GM12873 (cell line): ENCODE data around the gene CDIP1.
A peak's percentile ranks its signal among the peaks of the same experiment; 100 is the strongest.

Experiments used
- TF ChIP-seq, protein P1 (sequence below): IDR thresholded peaks from 2 replicates; pipeline ENCODE4 v1.5.1; 2012; ENCODE audit warnings: low read depth, mild to moderate bottlenecking, moderate library complexity, low read length, control low read depth; ENCODE audit not compliant: insufficient read depth; ENCODE audit errors: missing control alignments

CDIP1 gene

GRCh38 chr16:4519274-4520058 is 19.1 kb downstream of the CDIP1 start:
- TF ChIP-seq, protein P1, sequence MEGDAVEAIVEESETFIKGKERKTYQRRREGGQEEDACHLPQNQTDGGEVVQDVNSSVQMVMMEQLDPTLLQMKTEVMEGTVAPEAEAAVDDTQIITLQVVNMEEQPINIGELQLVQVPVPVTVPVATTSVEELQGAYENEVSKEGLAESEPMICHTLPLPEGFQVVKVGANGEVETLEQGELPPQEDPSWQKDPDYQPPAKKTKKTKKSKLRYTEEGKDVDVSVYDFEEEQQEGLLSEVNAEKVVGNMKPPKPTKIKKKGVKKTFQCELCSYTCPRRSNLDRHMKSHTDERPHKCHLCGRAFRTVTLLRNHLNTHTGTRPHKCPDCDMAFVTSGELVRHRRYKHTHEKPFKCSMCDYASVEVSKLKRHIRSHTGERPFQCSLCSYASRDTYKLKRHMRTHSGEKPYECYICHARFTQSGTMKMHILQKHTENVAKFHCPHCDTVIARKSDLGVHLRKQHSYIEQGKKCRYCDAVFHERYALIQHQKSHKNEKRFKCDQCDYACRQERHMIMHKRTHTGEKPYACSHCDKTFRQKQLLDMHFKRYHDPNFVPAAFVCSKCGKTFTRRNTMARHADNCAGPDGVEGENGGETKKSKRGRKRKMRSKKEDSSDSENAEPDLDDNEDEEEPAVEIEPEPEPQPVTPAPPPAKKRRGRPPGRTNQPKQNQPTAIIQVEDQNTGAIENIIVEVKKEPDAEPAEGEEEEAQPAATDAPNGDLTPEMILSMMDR: no peak

- TF ChIP-seq, protein P1: peak; percentile 68
These were observed 20.5 kb downstream of the CDIP1 start for GRCh38 chr16:4517812-4518680.

- TF ChIP-seq, protein P1: no peak
These were observed 22.9 kb downstream of the CDIP1 start for GRCh38 chr16:4515611-4516233.

DNA sequence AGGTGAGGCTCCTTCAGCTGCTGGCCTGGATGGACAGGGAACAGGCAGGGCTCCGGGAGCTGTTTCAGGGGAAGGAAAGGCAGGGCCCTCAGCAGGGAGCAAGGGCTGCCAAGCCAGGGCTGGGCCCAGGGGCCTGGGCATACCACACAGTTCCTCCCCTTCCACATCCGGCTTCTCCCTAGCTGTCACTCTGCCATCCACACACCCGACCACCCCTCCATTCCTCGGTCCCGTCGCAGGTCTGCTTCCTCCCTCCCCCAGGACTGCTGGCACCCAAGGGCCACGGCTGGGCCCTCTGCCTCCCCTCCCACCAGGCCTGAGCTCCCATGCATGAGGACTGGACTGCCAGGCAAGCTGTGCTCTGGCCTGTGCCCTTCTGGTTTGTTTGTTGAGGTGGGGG is 24.0 kb downstream of the CDIP1 start:
- TF ChIP-seq, protein P1: no peak

DNA sequence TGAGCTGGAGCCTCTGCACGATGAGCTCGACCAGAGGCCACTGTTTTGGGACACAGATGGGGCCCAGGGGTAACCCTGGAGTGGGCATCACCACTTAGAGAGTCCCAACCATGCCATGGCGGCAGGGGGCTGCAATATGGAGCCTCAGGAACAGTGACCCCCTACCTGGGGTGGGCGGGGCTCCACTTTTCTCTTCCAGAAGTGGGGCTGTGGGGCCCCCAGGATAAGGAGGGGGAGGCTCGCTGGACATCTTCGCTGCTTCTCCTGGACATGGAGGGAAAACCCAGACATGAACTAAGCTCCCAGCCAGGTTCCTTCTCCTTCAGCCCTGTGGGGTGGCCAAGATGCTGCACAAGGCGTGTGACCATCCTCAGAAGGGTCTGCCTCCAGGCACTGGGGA is 24.7 kb downstream of the CDIP1 start:
- TF ChIP-seq, protein P1: no peak

DNA sequence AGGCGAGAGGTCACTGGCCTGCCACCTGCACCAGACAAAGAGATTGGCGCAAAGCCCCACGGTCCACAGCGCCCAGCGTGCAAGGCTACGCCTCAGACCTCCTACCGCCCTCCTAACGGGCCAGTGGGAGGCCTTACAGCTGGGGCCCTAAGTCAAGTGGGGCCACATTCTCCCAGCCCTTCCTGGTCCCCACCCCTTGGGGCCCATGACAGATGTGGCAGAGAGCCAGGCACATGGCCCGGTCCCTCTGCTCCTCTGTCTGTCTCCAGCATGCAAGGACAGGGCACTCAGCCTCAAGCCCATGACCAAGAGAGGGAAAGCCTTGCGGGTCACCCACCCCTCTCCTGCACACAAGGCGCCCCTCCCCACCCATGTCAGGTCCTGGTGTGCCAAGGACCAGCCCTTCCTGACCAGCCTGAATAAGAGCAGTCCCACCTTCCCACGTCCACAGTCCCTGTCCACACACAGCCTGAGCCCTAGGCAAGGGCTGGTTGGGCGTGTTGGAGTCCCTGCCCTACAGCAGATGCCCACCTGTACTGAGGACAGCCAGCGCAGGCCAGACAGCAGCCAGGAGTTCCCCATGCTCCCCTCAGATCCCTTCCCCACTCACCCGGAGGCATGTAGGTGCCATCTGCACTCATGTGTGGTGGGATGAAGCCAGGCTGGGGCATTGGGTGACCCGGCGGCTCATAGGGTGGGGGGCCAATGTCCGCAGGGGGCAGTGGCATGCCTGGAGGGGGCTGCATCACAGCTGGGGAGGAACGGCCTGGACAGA is 25.3 kb downstream of the CDIP1 start:
- TF ChIP-seq, protein P1: no peak
